H4 (cell line): ENCODE data around the gene TMEM209. TPM values are rescaled to one million over a fixed set of nuclear protein-coding genes. Genes with fewer than 3 reads are reported as not detected.

Experiments used
- DNase-seq: peaks from one replicate; pipeline ENCODE4 v3.0.0-alpha.2; 2015; ENCODE audit warnings: low spot score
- total RNA-seq: library from RNA; depleted of rRNA; stranded (reverse); fragments of >200 nt; shearing (Covaris generic); gene quantifications from 2 replicates; pipeline ENCODE4 v1.2.3, GENCODE V29; 2014

Gene TMEM209
- total RNA-seq, 1 experiment from 2014 or later: 30.9 TPM

GRCh38 chr7:130143986-130144311 is 61.3 kb downstream of the TMEM209 start:
- no peak for DNase-seq

- DNase-seq: no peak
These were observed 61.9 kb downstream of the TMEM209 start for GRCh38 chr7:130143334-130143732.

- no peak for DNase-seq
These were observed 62.4 kb downstream of the TMEM209 start for GRCh38 chr7:130142654-130143333.

GRCh38 chr7:130141884-130142653 is 63.1 kb downstream of the TMEM209 start:
- no peak for DNase-seq

DNA sequence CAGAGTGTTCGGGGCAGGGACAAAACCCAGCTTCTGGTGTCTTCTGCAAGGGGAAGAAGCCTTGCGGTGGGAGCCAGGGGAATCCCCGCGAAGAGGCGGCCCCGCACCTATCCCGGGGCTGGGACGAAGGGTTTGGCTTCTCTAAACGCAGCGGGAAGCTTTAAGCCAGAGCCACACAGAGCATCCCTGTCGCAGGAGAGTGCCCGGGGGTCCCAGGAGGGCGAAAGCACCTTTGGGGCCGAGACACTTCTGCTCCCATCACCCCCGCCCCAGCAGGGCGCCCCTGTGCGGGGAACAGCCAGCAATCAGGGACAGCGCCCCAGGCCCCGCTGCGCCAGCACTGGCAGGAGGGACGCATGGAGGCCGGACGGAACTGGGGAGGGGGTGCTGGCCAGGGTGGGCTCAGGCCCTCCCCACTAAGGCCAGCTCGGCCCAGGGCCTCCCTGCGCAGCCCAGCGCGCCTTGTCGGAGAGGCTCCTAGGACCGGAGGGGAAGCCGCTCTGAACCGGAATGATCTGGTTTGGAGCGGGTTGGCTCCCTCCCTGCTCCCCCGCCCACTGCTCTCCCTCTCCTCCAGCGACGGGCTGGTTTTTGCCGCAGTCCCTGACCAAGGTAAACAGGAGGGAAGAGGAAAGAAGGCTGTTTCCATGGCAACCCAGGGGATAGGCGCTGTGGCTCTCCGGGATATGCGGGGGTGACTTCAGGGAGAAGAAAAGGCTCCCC is 63.9 kb downstream of the TMEM209 start:
- no peak for DNase-seq

DNA sequence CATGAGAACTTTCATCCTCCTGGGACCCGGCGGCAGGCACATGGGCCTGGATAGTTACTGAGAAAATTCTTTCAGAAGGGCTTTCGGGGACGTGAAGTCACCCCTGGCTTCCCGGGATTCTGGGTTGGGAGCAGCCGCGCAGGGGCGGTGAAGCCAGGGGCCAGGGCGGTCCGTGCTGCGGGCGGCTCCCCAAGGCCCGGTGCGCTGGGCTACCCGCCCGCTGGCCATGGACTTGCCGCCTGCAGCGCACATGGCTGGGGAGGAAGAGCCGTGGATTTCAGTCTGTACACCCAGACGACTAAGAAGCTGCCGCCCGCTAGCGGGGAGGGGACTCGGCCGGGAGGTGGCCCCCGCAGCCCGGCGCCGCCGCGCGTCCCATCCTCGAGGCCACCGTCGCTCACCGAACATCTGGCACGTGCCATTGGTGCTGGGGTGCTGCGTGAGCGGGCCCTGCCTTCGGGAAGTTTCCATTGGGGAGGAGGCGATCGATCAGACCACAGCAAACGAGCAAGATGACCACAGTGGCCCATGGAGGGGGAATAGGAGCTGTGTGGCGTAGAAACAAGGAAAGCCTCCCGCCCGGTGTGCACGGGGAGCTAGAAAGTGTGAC is 64.5 kb downstream of the TMEM209 start:
- no peak for DNase-seq

DNA sequence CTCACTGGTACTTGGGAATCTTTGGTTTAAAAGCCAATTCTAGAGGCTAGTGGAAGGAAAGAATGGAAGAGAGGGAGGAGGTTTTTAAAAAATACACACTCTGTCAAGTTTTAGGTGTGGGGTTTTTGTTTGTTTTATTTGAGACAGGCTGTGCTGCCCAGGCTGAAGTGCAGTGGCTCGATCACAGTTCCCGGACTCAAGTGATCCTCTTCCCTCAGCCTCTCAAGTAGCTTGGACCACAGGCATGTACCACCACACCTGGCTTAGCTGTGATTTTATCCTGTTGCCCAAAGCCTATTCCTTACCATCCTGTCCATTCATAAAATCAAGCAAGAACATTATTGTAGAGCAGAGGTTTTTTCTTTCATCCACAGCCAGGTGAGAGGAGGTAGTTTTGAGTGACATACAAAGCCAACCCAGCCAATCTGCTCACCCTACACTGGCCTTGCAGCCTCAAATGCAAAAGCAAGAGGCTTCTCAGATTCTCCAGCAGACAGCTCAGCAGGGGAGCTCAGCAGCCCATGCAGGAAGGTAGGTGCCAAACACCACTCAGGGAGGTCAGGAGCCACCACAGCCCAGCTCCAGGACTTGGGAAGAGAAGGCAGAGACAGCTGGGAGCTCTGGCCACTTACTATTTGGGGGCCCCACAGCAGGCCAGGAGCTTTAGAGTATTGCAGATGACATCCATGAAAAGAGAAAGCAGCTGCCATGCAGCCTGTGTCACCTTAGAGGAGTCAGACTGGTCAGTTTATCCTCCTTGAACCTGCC is 65.8 kb downstream of the TMEM209 start:
- no peak for DNase-seq

DNA sequence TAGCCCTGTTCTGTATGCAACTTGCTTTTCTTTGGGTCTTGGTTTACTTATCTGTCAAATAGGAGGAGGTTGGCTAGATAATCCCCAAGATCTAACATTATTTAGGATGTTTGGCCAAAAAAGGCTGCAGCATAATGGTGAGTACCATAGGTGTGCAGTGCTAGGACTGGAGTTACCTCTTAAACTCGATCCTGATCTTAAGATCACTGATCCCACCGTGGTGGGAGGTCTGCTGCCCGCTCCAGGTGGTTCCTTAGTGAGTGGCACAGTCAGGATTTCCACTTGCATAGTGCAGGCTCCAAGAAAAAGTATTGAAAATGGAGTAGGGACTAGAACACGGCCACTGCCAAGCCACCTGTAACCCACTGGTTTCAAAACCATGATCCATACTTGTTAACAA is 68.0 kb downstream of the TMEM209 start:
- no peak for DNase-seq

DNA sequence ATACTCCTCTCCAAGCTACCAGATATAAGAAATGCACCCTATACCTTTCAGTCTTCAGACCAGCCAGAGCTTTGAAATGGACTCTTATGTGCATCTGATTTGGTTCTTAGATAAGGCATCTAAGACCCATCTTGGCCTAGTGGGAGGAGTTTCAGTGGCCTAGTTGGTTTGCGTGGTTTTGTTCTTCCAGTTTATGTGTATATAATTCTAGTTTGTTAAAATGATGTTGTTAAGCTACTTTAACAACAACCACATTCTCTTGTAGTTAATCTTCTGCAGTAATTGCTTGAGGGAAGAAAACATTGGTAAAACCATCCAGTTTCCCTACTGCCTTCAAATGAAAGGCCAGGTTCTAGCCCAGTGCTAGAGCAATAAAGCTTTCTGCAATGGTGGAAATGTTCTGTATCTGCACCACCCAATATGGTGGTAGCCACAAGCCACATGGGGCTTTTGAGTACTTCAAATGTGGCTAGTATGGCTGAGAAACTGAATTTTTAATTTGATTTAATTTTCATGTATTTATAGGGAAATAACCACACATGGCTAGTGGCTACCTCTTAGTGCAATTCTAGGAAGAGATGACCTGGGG is 68.5 kb downstream of the TMEM209 start:
- DNase-seq: no peak

- DNase-seq: no peak
These were observed 69.7 kb downstream of the TMEM209 start for GRCh38 chr7:130135208-130136205.

DNA sequence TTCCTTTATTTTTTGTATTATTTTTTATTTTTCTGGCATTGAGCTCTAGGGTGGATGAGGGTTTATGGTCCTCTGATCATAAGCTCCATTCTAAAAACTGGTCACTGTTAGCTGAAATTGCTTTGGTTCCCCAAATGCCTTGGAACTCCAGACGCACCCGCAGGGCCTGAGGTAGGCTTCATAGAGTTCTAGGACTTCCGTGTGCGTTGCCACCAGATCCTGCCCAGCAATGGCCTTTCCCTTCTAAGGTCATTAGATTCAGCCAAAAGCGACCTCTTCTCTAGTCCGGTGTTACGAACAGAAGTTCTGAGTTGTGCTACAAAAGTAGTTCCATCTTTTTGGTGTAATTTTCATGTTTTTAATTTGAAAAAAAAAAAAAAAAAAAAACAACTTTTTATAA is 70.5 kb downstream of the TMEM209 start:
- DNase-seq: no peak

DNA sequence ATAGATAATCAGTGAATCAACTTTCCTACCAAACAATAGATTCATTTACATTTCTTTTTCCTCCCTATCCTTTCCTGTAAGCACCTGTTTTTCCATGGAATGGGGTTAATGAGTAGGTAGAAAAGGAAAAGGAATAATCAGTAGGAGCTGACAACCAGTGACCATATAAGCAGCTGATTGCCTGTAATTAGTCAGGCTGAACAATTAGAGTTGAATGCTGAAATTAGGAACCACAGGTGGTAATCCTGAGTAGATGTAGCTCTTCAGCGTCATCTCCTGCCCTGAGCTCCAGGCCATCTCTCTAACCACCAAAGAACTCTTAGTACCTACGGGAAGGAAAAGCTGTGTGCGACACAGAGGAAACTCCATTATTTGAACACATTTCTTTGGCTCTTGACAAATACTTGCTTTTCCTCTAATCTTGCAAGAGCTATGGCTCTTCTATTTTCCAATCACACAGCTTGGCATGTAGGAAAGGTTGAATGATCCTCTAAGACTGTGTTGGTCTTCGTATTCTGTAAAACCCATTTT is 71.0 kb downstream of the TMEM209 start:
- DNase-seq: no peak

GRCh38 chr7:130133029-130133782 is 72.0 kb downstream of the TMEM209 start:
- no peak for DNase-seq

GRCh38 chr7:130131964-130132875 is 73.0 kb downstream of the TMEM209 start:
- no peak for DNase-seq

GRCh38 chr7:130131191-130131834 is 73.9 kb downstream of the TMEM209 start:
- no peak for DNase-seq

DNA sequence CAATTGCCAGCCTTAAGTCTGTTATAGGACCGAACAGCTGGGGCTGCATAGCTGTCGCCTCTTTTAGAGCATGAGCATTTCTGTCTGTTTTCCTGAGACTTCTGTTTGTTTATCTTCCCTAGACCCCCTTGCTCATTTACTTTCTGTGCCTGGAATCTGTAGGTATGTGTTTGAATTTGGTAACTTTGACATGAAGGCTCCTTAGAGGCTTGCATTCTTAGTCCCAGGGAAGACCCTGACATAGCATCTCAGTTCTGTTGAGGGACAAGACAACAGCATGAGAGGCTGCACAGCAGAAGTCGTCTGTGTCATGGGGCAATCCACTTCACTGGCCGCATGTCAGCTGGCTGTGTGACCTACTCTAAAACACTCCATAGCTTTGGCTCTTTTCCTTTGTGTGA is 76.2 kb downstream of the TMEM209 start:
- DNase-seq: no peak

- DNase-seq: no peak
These were observed 77.3 kb downstream of the TMEM209 start for GRCh38 chr7:130127821-130128317.
